22Rv1 (cell line): ENCODE data around the gene LCA5.

ENCODE experiments used
- ZFX ChIP-seq: fragments of 450-650 bp; IDR thresholded peaks from 2 replicates; pipeline ENCODE4 v1.6.1; 2017; ENCODE audit warnings: antibody characterized with exemption, borderline replicate concordance
- TF ChIP-seq, protein P1 (sequence below): fragments of 450-650 bp; IDR thresholded peaks from 2 replicates; pipeline ENCODE4 v1.5.1; 2017; ENCODE audit warnings: mild to moderate bottlenecking

DNA sequence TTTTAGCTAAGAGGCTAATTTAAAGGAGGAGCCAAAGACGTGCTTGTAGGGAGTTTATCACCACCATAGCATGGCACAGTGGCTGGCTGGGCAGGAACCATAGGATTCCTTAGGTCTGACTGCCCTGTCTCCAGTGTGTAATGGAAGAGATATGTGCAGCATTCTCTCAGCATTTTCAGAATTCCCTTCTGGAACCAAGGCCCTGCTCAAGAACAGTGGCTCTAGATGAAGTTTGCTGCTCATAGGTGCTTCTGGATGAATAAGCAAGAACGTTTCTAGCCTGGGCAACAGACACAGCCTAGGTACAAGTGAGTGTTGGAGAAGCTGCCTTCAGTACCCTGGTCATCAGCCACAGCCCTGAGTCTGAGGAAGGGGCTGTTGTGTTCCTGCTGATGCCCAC is 69.1 kb downstream of the LCA5 start:
- TF ChIP-seq, protein P1, sequence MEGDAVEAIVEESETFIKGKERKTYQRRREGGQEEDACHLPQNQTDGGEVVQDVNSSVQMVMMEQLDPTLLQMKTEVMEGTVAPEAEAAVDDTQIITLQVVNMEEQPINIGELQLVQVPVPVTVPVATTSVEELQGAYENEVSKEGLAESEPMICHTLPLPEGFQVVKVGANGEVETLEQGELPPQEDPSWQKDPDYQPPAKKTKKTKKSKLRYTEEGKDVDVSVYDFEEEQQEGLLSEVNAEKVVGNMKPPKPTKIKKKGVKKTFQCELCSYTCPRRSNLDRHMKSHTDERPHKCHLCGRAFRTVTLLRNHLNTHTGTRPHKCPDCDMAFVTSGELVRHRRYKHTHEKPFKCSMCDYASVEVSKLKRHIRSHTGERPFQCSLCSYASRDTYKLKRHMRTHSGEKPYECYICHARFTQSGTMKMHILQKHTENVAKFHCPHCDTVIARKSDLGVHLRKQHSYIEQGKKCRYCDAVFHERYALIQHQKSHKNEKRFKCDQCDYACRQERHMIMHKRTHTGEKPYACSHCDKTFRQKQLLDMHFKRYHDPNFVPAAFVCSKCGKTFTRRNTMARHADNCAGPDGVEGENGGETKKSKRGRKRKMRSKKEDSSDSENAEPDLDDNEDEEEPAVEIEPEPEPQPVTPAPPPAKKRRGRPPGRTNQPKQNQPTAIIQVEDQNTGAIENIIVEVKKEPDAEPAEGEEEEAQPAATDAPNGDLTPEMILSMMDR = no peak
- no peak for TF ChIP-seq ZFX
